Suppressor macrophage treated with lipopolysaccharide for 1 hour (primary cell): ENCODE data around the gene TNFRSF19.

Experiments used
- DNase-seq, 3 donors: peaks; one replicate each; pipeline ENCODE4 v3.0.0-alpha.2; 2020 to 2022

Gene TNFRSF19

DNA sequence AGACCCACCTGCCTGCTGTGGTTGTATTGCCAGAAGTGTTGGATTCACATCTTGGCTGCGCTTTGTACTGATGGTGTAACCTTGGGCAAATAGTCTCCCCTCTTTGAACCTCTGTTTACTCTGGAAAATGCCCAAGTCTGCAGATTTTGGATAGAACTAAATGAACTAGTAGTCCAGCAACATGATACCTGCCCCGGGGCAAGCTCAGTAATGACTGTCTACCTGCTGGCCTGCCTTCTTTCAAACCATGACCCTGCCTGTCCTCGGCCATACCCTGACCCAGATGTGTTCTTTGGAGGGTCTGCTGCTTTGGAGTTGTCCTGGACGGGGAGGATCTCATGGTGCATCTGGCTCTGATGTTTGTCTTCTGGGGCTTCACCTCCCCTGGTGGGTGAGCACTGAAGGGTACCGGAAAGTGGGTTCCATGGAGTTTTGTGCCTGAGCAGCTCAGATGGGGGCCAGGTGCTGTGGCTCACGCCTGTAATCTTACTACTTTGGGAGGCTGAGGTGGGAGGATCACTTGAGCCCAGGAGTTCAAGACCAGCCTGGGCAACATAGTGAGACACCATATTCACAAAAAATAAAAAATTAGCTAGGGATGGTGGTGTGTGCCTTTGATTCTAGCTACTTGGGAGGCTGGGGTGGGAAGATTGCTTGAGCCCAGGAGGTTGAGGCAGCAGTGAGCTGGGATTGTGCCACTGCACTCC, 59.5 kb downstream of the TNFRSF19 start:
- DNase-seq, result no peak

DNA sequence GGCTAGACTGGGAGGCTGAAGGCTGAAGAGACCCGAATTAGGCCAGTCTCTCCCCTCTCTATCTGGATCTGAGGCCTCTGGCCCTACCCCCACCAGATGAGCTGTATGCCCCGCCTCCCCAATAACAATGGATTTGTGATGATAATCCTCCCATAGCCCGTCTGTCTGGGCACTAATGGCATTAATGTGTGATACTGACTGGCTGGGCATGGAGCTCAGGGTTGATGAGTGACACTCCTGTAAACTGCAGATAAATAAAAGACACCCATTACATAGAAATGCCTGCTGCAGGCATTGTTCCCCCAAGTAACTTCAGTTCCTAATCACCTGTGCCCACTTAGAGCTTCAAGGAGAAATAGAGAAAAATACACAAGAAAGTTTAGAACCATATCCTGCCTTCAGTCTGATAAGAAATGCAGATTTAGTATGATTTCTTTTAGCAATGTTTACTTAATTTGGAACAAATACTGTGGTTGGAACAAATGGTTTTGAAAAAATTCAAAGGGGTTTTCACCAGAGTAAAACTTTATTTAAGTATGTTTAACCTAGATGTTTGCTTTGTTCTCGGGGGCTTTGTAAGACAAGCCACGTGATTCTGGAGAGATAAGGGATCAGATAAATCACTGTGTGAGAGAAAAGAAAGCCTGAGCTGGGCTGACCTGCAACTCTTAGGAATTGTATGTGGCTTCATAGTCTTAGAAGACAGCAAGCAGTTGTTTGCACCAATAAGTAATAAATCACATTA, 60.3 kb downstream of the TNFRSF19 start:
- DNase-seq, result no peak

DNA sequence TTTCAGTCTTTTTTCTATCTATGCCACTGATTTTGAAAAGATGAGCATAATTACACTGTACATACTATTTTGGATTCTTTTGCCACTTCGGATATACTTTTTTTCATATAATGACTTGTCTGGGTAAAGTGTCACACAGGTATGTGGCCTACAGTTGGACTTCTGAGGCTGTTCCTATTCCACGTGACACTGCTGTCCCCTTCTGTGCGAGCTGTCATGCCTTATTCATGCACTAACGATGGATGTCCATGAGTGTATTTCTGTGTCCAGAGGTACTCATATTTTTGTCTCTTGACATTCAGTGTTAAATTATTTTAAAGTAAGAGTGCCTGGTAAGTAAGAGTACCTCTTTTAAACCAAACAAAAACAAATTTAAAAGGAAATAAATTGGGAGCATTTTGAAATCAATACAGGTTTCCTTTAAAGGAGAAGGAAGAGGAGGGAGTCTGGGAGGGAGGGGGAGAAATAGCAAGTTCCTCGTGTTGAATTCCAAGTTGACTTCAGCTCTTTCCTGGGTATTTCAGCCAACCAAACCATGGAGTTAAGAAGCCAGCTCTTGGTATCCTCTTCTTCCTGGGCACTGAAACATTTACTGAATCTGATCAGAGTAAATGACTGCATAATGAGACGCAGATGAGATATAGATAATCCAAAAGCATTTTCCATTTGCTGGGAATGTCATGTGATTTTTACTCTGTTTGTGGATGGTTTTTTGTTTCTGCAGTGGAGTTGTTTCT, 61.3 kb downstream of the TNFRSF19 start:
- no peak for DNase-seq

DNA sequence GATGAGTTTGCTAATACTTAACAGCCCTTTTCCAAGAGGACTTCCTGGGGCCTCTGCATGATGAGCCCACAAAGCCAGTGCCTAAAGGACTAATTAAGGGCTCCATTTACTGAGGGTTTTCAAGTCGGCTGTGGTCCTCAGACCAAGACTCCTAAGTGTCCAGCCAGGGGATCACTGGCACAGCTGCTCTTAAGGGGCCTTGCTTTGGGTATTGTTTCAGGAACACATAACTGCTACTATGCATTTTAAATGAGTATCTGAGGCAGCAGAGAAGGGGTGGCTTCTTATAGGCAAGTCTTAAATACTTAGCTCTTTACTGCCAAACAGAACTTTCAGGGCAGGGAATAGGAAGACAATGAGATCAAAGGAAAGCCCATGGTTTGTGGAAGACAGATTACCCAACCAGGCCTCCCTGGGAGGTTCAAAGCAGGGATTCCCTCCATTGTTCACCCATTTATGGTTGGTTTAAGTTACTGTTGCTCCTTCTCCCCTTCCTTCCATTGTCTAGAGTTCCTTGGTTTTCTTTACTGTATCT, 61.9 kb downstream of the TNFRSF19 start:
- no peak for DNase-seq

DNA sequence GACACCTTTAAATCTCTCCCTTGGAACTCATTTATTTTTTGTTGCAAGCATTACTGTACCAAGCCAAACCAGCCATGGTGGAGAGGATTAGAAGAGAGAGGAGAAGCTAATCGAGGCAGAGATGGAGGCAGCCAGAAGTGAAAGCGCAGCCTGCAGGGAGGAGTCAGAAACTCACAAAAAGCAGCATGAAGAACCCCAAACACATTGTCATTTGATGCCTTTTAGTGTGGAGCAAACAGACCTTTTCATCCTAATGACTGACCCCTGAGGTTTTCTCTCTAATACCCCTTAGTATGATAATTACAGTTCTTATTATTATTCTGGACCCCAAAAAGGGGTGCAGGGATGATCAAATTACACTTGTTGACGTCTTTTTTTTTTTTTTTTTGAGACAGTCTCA, 62.5 kb downstream of the TNFRSF19 start:
- no peak for DNase-seq

DNA sequence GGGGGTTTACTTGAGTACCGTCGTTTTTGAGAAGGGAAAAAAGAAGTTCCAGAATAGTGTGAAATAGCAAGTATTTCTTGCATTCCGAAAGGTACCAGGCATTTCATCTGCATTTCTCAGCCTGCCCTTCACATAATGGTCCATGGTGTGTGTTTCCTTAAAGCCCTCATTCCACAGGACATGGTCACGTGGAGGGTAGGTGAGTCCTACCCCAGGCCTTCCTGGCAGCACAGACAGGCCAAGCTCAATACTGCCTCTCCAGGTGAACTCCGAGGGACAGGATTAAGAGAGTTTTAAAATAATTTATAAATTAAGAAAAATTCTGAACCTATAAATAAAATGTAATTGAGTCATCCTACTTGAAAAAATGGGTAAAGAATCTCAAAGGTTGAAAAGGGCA, 64.7 kb downstream of the TNFRSF19 start:
- DNase-seq, result no peak

DNA sequence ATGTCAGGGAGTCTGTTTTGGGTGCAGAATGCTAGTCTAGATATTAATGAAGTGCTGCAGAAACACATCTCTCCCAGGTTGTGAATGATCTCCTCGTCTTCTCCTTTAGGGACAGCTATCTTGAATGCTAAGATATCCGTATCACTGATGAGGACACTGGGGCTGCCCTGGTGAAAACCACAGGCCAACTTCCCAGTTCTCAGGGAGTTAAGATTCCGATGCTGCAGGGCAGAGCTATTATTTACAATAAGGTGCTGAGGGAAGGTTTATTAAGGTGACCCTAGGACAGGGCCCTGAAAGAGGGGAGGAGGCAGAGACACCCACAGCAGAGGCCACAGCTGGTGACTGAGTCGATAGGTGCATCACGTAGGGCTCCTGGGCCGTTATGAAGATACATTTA, 66.1 kb downstream of the TNFRSF19 start:
- no peak for DNase-seq

DNA sequence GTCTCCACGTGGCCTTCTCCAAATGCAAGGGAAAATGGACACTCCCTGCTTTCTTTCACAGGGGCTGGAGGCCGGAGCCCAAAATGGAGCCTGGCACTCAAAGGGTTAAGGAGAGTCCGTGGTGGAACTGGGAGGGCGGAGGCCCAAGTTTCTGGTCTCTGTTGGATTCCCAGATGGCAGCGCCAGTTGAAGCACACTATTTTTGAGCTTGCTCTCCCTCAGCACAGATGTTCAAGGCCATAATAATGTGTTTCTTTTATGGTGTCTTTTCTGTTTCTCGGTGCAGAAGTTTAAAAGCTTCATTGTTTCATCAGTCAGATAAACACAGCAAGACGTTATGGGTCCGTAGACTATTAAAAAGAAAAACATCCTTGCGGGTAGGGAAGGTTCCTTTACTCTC, 67.6 kb downstream of the TNFRSF19 start:
- no peak for DNase-seq

DNA sequence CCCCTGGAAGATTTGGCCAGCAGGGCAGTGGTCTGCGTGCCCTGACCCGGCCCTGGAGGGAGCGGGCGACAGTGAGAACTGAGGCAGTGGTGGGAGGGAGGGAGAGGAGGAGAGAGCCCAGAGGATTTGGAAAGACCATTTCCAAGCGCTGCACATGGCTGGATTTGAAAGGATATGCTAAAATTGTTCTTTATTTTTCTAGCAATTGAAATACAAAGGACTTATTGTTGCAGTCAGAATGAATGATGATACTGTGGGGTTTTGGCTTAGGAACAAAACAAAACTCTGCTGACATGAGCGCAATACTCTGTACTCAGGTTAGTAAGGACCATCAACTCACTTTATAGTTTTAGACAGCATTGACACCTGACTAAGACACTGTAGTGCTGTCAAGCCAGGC, 69.5 kb downstream of the TNFRSF19 start:
- no peak for DNase-seq

DNA sequence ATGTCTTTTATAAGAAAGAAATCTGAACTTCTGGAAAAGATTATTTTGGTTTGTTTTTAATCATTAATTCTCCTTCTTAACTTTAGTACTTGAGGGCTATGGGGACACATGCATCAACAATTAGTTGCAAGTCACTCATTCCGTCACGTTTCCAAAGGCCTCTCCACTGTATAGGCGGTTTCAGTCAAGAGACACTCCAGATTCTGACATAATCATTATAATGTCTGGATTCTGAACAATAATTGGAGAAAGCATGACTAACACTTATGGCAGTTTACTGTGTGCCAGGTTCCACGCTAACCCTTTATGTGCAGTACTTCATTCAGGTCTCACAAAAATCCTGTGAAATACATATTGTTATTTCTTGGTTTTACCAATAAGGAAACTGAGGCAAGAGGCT, 71.9 kb downstream of the TNFRSF19 start:
- DNase-seq, result no peak

DNA sequence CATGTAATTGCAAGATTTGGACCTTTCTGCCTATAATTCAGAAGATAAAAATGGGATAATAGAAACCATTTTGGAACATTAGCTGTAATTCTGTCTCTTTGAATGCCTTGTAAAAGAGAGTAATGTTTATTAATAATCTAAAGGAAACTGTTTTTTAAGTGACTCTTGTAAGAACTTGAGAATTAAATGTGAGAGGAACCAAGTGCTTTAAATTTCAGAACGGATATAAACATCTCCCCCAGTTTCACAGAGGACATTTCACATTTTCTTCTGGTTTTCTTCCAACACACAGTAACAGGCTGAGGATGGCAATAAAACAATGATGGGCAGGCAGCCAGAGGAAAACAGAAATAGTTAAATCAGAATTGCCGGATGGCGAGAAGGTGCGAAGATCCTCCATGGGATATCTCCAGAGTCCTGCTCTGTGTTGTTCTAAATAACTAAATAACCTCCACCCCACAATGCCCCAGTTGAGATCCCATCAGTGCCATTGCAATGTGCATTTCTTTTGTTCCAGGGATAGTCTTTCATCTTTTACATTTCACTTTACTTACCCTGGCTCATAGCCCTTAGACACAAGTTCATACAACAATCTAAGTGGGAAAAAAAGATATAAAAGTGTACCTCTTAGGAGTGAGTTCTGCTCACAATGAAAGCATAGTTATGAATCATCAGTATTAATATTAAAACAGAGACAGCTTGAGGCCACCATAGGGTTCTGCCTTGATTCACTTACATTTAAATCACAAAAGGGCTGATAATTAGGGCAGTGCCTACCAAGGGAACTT, 73.3 kb downstream of the TNFRSF19 start:
- DNase-seq, result no peak

DNA sequence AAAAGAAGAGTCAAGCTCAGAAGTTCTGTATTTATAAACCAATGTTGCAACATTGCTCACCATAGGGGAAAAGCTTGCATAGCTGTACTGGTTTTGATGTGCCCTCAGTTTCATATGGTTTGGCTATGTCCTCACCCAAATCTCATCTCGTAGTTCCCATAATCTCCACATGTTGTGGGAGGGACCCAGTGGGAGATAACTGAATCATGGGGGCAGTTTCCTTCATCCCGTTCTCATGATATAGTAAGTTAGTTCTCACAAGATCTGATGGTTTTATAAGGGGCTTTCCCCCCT, 73.9 kb downstream of the TNFRSF19 start:
- DNase-seq, result peak in 1 of 3 donors; percentile 20

DNA sequence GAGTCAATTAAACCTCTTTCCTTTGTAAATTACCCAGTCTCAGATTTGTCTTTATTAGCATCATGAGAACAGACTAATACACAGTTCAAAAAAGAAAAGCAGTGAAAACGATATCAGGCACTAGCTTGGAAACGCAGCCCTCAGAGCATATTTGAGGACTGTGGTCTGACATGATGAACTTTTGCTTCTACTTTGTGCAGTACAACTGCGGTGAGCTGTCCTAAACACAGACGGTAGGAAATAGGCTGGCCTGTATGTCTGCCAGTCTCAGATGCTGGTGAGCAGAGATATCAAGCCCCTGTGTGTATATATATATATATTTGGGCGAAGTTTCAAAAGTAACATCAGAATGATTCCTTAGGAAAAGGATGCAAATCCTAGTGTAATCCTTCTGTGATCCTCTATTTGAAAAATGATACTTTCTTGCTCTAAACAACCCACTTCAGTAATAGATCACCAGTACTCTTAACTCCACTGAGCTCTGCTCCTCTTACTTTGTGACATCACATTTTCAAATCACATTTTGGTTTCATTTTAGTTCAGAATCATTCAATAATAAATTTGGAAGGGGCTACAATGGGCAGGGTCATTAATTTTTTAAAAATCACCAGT, 74.4 kb downstream of the TNFRSF19 start:
- DNase-seq, result no peak

DNA sequence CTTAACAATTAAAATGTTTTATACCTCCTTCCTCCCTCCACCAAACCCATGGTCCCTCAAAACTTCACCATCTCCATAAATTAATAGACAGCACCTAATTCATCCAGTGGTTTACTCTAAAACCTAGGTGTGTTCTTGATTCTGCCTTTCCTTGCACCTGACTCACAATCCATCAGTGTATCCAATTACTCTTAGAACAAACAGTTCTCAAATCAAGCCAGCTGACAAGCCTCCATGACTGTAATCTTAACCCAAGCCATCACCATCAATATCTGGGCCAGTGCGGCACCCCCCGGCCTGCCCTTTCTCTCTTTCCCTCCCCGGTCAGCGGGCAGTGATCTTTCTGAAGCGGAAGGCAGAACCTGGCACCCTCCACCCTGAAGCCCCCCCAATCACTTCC, 75.6 kb downstream of the TNFRSF19 start:
- no peak for DNase-seq

DNA sequence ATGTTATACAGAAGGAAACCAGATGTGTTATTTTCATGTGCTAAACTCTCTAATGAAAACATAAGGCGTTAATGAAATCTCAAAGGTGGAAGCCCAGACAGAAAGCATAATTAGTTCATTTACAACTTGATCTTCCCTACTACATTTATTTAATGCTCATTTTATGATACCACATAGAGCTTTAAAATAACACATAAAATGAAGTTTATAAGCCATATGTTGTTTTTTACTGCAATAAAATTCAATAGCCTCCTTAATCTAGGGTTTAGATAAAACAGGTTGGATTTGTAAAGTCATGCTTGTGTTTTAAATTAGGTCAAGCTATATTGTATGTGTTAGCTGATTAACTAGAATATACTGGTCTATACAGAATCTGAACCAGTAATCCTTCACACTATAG, 81.2 kb downstream of the TNFRSF19 start:
- no peak for DNase-seq

DNA sequence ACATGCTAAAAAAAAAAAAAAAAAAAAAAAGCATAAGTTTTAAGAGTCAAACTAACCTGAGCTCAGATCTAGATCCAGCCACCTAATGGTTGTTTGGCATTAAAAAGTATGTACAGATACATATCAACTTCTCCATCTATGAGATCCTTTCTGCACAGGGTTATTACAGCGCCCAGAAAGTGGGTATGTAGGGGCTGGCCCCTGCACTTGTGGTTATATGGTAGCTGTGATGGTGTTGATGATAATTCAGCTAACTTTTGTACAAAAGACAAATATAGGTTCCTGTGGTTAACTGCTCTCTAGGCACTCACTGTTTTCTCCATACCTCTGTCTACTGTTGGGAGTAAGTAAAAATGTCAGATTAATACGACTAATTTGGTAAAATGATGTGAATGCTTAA, 81.7 kb downstream of the TNFRSF19 start:
- no peak for DNase-seq

DNA sequence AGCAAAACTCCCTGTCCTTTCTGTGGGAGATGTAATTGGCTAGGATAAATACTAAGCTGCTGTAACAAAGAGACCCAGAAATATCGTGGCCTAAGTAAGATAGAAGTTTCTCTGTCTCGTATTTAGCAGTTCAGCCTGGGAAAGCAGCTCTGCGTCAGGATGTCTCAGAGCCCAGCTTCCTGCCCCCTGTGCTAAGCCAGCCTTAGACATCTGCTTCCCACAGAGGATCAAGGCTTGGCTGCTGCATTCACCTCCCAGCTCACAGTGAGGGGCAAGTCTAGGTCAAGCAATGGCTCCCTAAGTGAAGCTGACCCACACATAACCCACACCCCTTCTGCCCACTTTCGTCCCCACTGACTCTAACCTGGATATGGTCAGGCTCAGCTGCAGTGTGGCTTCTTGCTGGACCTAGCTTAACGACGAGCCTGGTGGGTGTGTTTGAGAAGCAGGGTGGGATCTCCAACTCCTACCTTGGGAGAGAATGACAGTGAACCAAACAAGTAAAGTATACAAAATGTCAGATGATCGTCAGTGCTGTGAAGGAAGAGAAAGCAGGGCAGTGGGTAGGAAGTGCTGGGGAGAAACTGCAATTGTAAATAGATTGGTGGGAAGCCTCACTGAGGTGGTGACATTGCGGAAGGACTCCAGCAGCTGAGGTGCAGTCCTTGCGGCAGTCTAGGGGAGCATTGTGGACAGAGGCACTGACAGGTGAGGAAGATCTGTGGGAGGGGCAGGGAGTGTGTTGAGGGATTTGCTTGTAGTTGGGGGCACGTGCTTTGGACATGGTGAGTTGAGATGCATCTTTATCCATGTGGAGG, 82.9 kb downstream of the TNFRSF19 start:
- no peak for DNase-seq

DNA sequence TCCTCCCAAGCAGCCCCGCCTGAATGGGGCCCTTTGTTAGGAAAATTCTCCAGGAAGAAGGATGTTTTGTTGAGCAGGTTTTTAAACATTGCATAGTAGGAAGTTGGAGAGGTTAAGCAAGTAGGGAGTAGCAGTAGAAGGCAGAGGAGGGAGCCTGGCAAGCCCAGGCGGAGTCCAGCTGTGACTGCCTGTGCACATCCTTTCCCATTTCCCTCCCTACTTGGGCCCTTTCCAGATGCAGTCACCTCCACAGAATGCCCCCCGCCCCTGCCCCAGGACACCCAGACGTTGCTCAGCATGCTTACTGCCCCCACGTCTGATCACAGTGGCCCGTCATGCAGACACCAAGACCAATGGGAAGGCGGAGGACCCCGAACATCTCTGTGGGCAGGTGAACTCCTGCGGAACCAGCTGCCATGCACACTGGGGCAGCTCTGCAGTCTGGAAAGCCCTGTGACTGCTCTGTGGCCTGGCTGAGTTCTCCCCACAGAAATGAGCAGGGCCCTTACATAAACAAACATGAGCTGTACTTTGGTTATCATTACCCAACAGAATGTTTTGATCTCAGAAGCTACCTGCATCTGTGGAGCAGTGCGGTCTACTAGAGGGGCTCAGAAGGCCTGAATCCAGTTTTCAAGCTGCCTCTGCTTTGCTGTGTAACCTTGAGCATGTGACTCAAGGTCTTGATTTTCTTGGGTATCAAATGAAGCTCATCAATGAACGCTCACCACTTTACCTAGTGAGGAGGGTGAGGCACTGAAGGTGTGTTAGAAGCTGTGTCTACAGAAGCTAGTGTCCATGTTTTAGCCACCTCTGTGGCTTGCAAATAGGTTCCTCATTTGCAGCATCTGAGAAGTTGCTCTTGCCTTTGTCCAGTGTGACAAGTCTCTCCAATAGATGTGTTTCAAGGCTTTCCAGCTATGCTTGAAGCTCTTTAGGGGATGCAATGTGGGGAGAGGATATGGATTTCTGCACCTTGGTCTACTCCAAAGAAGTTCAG, 84.2 kb downstream of the TNFRSF19 start:
- DNase-seq, result no peak

DNA sequence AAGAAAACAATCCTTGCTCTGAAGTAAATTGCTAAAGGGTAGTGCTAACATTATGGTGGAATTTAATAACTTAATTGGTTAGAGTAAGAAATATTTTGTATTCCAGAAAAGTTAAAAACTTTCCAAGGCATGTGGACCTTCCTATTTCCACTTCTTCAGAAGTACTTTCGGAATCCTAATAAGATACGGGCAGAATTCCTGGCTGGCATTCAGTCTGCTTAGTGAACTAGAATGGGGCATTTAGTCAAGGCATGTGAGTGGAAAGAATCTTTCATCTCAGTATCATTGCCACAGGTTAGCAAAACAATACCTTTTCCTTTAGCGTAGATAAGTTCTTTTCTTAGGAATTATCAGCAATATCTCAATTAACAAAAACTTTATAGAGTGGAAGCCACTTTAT, 85.1 kb downstream of the TNFRSF19 start:
- no peak for DNase-seq

DNA sequence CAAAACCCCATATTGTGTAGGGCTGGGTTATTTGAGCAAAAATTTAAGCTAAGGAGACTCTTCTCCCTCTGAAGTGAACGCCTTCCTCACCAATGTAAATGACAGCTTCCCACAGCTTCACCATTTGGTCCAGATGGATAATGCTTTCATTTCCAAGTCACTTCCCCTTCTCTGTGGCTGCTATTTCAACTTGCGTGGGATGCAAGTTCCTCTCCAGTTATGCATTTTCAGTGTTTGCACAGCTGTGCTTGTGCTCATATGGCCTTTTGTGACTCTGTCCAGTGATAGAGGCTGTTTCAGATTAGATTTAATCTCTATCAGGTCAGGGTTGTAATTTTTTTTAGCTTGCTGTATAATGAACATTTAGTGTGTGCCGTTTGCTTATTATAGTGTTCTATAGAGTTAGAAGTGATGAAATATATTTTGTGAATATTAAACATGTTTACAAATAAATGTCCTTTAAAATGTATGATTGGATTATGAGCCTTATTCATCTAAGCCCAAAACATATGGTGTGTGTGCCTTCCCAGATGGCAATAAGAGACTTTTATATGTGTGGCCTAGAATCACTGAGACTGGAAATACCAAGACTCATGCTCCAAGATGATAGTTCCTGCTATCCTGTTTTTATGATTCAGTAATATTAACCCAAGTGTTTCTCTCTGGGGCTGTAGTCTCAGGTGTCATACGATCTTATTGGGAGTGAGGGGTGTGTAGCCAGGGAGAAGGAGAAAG, 86.6 kb downstream of the TNFRSF19 start:
- DNase-seq, result peak; percentile 77 to 90 (median 87)
